Measurements from ENCODE around the gene MCTP1.

- no peak for TF ChIP-seq POLR2A (IDR thresholded peaks at IDR 0.05)
- no peak for TF ChIP-seq CTCF (IDR thresholded peaks at IDR 0.05)
- TF ChIP-seq POLR2AphosphoS5 (IDR thresholded peaks at IDR 0.05): no peak
Observed at GRCh38 chr5:95084757-95085156, 200.1 kb downstream of the MCTP1 start.
